HL-60/S4 treated with retinoic acid at 250 ng/mL for 4 days and 3 days (cell line): ENCODE results near the gene MBLAC1.

ENCODE experiments used
- in situ Hi-C: fragments of 300-500 bp; cut with MboI; formaldehyde crosslinking; loops from 2 replicates; pipeline ENCODE4 v1.7.0; 2022; ENCODE audit warnings: low sequenced_read_pairs

The MBLAC1 gene

GRCh38 chr7:100152937-100153666, 26.3 kb downstream of the MBLAC1 start:
- in situ Hi-C loops: no loop called here

DNA sequence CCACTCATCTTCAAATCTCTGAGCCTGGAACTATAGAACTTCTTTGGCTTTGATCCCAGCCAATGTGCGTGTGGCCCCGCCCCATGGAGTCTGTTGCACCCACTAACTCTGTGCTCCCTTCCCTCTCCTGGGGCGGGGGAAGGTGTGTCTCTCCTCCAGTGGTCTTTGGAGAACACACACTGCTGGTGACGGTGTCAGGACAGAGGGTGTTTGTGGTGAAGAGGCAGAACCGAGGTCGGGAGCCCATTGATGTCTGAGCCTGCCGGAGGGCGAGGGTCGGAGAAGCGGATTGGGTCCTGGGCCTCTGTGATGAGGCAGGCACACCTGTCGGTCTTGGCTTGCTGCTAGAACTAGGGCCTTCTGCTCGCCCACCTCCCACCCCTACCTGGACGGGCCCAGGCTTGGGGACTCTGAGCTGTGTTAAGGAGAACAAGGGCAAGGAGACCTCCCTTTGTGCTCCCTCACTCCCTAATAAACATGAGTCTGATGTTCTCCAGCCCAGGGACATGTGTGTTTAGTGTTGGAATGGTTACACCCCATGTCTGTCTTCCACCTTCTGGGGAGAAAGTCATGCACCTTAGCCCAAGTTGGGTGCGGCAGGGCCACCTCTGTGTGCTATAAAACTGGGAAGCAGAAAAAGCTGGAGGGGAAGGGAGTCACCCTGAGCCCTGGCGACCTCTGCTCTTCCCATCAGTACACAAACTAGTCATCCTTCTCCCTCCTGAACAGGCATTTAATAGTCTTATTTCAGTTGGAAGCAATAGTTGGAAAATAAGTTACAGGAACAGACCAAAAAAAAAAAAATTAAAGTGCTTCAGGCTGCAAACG, 27.2 kb downstream of the MBLAC1 start:
- in situ Hi-C loops: no loop called here

DNA sequence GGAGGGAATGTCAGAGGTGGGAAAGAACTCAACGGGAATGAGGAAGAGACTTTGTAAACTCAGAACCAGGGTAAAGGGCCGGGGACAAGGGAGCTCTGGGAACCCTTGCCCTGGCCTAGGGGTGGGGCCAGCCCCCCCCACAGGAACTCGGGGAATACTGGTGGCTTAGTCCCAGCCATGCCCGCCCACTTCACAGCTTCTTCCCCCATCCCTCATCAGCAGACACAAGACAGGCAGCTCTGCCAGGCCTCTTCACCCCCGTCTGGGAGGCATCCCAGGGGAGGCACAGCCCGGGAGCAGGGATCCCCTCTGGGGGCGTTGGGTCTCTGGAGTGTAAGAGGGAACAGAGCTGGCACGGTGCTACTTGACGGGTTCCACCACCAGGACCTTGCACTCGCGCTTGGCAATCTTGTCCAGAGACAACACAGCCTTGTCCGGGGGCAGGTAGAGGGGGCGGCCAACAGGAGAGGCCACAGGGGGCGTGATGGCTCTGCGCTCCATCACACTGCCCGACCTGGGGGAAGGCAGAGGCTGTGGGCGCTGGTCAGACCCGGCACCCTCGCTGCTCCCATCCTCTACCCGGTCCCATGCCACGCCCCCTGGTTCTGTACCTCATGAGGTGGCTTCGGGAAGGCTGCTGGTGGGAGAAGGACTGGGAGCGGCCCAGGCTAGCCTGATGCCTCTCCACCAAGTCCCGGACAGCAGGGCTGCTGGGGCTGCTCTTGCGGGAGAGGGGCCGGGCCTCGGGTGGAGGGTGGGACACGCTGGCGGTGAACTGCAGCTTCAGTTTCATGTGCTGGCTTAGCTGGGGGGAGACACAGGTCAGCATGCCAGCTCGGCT, 28.1 kb downstream of the MBLAC1 start:
- in situ Hi-C loops: no loop called here

DNA sequence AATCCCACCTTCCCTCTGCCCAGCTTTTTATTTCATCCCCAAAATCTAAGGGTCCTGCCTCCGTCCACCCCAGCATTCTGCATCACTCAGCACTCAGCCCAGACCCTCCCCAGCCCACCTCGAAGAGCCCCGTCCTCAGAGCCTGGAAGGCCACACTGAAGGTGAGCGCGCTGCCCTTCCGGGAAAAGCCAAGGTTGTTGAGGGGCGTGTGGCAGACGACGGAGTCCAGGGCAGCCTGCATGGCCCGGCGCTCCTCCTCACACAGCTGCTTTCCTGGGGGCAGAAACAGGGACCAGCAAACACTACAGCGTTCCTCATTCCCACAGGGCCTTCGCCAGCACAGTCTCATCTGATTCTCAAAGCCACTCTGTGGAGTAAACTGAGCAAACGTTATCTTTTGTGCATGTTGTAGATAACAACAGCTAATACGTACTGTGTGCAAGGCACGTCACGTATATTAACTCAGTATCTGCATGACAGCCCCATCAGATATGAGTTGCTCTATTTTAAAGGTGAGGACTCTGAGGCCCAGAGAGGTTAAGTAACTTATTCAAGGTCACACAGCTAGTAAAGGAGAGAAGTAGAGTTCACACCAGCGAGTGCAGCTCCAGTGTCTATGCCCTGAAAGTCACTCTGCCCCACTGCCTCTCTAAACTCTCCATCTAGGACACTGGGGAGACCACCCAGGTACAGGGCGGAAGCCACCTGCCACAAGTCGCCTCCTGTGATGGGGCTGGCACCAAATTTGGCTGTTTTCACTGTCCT, 29.0 kb downstream of the MBLAC1 start:
- in situ Hi-C loops: no loop called here

DNA sequence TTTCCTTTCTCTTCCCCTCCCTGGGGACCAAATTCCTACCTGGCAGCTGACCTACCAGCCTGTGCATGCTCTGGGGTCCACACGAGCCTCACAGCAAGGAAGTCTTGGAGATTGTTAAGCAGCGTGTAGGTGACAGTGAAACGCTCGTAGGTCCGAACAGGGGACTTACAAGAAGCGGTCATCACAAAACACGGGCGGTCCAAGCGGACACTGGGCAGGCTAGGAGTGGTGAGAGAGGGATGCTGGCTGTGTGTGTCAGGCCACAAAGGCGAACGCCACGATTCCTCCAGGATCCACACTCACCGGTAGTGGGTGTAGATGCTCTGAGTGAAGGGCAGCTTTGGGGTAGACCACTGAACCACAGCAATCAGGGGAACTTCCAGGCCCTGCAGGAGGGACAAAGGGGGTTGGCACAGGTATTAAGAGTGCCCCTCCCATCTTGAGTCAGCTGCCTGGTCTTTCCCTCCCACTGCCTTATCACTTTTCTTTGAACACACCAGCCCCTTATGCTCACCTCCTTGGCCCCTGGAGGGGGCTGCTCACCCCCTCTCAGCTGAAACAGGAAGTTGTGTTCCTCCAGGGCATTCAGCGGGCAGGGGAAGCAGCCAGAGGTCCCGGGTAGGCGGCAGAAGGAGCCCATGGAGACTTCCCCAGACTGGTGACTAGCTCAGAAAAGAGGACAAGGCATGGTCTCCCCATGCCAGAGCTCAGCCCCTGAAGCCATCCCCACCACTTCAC, 29.7 kb downstream of the MBLAC1 start:
- in situ Hi-C loops: no loop called here

- in situ Hi-C loops: no loop called here
Measured at GRCh38 chr7:100157069-100157333, 30.2 kb downstream of the MBLAC1 start.

DNA sequence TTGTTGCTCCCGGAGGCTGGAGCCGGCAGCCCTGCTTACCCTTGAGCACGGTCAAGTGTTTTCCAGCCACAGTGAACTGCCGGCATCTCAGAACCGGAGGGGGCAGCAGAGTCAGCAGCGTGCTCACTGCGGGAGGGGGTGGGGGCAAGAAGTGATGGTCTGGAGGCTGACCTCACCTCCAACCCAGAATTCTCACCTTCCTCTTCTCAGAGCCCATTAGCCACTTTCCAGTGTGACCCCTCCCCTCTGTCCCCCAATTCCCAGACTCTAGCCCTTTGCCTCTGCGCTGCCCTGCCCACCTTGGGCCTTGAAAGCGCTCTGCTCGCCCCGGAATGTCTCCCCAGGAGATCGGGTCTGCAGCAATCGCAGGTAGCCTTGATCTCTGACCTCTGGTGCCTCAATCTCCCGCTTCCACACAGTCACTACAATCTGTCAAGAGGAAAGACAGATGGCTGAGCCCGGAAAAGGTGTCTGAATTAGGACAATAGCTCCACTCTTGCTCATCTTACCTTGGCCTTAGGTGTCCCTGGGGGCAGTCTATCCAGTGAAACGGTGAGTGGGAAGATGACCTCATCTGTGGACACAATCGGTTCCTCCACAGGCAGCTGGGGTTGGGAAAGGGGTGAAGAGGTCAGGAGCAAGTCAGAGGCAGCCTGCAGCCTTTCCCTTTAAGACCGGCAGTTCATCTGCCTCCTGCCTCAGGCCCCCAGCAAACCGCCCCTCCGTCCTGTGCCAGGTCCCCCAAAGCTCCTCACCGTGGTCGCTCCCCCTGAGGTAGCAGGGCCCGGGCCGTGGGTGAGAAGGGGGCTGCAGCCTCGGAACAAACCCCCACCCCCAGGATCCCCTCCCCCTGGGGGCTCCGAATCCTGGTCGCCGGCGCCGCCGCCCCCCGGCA, 30.8 kb downstream of the MBLAC1 start:
- in situ Hi-C loops: no loop called here

DNA sequence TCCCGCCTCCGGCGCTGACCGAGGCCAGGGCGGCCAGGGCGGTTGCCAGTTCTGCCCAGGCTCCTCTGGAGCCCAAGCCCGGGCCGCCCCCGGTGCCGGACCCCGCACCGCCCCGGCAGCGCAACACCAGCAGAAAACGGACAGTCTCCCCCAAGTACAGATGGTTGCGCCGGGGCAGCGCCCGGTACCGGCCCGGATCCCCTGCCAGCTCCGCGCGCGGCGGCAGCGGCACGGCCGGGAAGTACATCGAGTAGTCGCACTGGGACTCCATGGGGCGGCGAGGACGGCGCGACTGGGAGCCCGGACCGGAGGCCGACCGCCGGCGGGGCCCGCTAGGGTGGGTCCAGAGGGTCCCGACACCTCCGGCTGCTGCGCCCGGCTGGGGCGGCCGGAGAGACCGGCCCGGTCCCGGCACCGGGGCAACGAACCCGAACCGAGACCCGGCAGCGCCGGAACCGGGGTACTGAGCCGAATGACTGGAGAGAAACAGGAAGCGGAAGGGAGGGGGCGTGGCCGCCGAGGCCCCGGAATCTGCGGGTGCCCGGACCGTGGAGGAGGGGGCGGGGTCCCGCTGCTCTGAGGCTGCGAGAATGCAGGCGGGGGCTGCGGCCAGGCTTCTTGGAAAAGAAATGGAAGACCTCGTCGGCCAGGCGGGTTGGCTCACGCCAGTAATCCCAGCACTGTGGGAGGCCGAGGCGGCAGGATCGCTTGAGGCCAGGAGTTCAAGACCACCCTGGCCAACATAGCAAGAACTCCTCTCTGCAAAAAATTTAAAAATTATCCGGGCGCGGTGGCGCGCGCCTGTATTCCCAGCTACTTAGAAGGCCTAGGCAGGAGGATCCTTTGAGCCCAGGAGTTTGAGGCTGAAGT, 31.7 kb downstream of the MBLAC1 start, which contains the start of gene TRAPPC14:
TRAPPC14 (minus strand) TSS at position 495 of the 870 bp plus-strand sequence; CDS start at position 271, 224 bp downstream.
- in situ Hi-C loops: no loop called here

- in situ Hi-C loops: no loop called here
Measured at GRCh38 chr7:100159099-100159623, 32.4 kb downstream of the MBLAC1 start.

GRCh38 chr7:100160067-100160466, 33.3 kb downstream of the MBLAC1 start:
- in situ Hi-C loops: no loop called here

GRCh38 chr7:100163006-100163531, 36.3 kb downstream of the MBLAC1 start:
- in situ Hi-C loops: no loop called here

DNA sequence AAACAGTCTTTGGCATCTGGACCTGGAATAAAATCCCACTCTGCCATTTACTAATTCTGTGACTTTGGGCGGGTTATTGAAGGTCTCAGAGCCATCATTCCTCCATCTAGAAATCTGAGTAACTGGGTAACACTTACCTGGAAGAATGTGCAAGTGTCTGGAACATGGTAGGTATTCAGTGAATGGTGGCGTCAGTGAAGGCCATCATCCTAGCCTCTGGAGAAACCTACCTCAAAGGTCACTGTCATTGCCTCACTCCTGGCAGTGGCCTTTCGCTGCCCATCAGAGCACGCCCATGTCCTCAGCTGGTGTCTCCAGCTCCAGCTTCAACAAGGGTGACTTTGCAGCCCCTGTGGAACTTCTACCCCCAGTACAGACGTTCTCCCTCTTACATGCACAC, 37.1 kb downstream of the MBLAC1 start:
- in situ Hi-C loops: no loop called here

DNA sequence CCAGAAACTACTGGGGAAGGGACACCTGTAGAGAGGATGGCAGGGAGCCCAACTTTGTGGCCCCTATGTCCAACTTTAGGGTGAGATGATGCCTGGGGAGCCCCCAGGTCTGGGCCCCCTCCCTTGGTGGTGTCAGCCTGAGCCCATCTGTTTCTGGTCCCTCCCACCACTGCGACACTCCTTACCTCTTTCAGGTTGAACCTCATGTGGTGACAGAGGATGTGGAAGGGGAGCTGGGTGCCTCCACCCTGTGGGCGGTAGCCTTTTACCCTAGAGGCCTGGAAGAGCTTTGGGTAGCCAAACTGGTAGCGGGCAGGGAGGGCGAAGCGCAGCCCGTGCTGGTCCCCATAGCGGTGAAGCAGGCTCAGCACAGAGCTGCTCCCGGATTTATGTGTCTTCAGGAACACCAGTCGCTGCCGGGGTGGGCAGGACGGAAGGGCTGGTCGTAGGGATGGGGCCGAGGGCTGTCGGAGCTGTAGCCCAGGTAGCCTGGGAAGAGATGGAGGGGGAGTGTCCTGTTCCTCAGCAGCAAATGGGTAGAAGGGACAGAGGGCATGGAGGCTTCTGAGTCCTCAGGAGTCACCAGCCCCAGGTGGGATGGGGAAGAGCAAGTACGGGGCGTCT, 39.7 kb downstream of the MBLAC1 start:
- in situ Hi-C loops: no loop called here

- in situ Hi-C loops: no loop called here
Measured at GRCh38 chr7:100166970-100167911, 40.5 kb downstream of the MBLAC1 start.

DNA sequence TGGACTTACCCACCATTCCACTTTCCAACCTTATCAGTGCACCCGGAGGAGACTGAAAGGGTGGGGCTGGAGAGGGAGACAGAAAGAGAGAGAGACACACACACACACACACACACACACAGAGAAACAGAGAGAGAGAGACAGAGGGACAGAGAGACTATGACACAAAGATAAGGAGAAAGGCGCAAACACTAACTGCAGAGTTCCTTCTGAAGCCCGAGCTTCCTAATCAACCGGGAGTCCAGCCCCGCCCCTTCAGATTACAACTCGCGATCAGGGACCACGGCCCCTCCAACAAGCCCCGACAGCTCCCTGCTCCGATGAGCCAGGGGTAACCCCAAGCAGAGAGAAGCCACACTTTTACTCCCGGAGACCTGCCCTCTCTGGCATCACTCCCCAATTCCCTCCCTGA, 41.2 kb downstream of the MBLAC1 start:
- in situ Hi-C loops: no loop called here
